HCT116 (cell line): ENCODE data around the gene HOXD3. TPM values are rescaled to one million over a fixed set of nuclear protein-coding genes. Genes with fewer than 3 reads are reported as not detected.

Experiments
- ATAC-seq: fragments of 200-7000 bp; cut with Tn5 transposase; 2 replicates; pipeline ENCODE4 v1.9.1; 2020; ENCODE audit warnings: mild to moderate bottlenecking, moderate library complexity
- BruUV-seq: library from RNA; stranded (reverse); fragments of 400-500 nt; replicated peaks from 2 replicates; lab custom pipeline; 2021; lab: Mats Ljungman, UMichigan
- CTCF ChIA-PET: fragments of 300-600 bp; sonication (Branson Sonifier 250); formaldehyde crosslinking; loops from one replicate; lab custom pipeline; 2021; ENCODE audit warnings: antibody characterized with exemption; lab: Charles Lee
- POLR2A ChIA-PET: fragments of 300-600, 350-600 bp; sonication (Branson Sonifier 250); formaldehyde crosslinking; loops from one replicate; lab custom pipeline; 2021; ENCODE audit warnings: antibody characterized with exemption; lab: Charles Lee
- RAD21 ChIA-PET, 2 experiments: fragments of 300-600 bp; sonication (Branson Sonifier 250); formaldehyde crosslinking; loops; one replicate each; lab custom pipeline; 2023; ENCODE audit warnings: low total read pairs in 2 of 2; ENCODE audit not compliant: uncharacterized antibody in 2 of 2, unreplicated experiment in 2 of 2, low non-redundant PET in 1 of 2; lab: Charles Lee
- DNase-seq: peaks from one replicate; pipeline ENCODE4 v3.0.0-alpha.2; 2010; ENCODE audit warnings: low read depth, low spot score
- H2AFZ ChIP-seq: fragments of 200-600 bp; shearing (Covaris generic), sonication (generic); 2 replicates; pipeline ENCODE4 v1.6.1; 2017; ENCODE audit warnings: low read depth, mixed run types, mixed read lengths, antibody characterized with exemption, low read length; ENCODE audit not compliant: poor library complexity, severe bottlenecking
- H3K27ac ChIP-seq: 2 replicates; pipeline ENCODE4 v1.5.1; 2012; ENCODE audit warnings: low read depth, low read length
- H3K27me3 ChIP-seq: fragments of 200-600 bp; sonication (generic); 2 replicates; pipeline ENCODE4 v1.6.1; 2016; ENCODE audit warnings: mixed run types, low read length, mixed read lengths; ENCODE audit not compliant: insufficient read depth
- H3K36me3 ChIP-seq, 2 experiments: fragments of 200-500 bp in 1 of 2; fragments of 200-600 bp in 1 of 2; sonication (Bioruptor generic) in 1 of 2; sonication (generic) in 1 of 2; 2 replicates each; pipeline versions ENCODE4 v1.5.1 to v1.6.1; 2014 to 2016; ENCODE audit warnings: low read length in 2 of 2, inconsistent platforms in 1 of 2, mixed read lengths in 1 of 2, mixed run types in 1 of 2; ENCODE audit not compliant: insufficient read depth in 2 of 2, control insufficient read depth in 1 of 2
- H3K4me1 ChIP-seq, 2 experiments: fragments of 200-600 bp in 1 of 2; sonication (generic) in 1 of 2; 2 replicates each; pipeline versions ENCODE4 v1.5.1 to v1.6.1; 2012 to 2017; ENCODE audit warnings: low read length in 2 of 2, inconsistent platforms in 1 of 2, mild to moderate bottlenecking in 1 of 2, mixed read lengths in 1 of 2, mixed run types in 1 of 2, moderate library complexity in 1 of 2; ENCODE audit not compliant: insufficient read depth in 2 of 2, control insufficient read depth in 1 of 2
- H3K4me2 ChIP-seq: fragments of 200-600 bp; sonication (generic); 2 replicates; pipeline ENCODE4 v1.6.1; 2017; ENCODE audit warnings: mixed run types, low read length, mixed read lengths
- H3K4me3 ChIP-seq, 2 experiments: fragments of 200-600 bp in 1 of 2; sonication (generic) in 1 of 2; replicated peaks in 1 of 2; 2 replicates each; pipeline ENCODE4 v1.5.1; 2011 to 2016; ENCODE audit warnings: low read length in 2 of 2, control low read depth in 1 of 2, low read depth in 1 of 2, mild to moderate bottlenecking in 1 of 2, mixed read lengths in 1 of 2, mixed run types in 1 of 2
- H3K79me2 ChIP-seq: fragments of 200-600 bp; sonication (generic); 2 replicates; pipeline ENCODE4 v1.6.1; 2017; ENCODE audit warnings: mild to moderate bottlenecking, mixed run types, low read length, moderate library complexity, mixed read lengths; ENCODE audit not compliant: insufficient read depth
- H3K9ac ChIP-seq: fragments of 200-600 bp; sonication (generic); 2 replicates; pipeline ENCODE4 v1.6.1; 2016; ENCODE audit warnings: low read length, mixed read lengths
- H3K9me2 ChIP-seq: fragments of 200-600 bp; sonication (generic), shearing (Covaris generic); 2 replicates; pipeline ENCODE4 v1.6.1; 2017; ENCODE audit warnings: mixed run types, mild to moderate bottlenecking, moderate library complexity; ENCODE audit not compliant: insufficient read depth
- H3K9me3 ChIP-seq, 2 experiments: fragments of 200-500 bp in 1 of 2; fragments of 200-600 bp in 1 of 2; sonication (Bioruptor generic) in 1 of 2; sonication (generic) in 1 of 2; 2 replicates each; pipeline ENCODE4 v1.6.1; 2014 to 2017; ENCODE audit warnings: low read length in 2 of 2, mixed read lengths in 2 of 2, inconsistent platforms in 1 of 2, low read depth in 1 of 2, mild to moderate bottlenecking in 1 of 2, mixed run types in 1 of 2, moderate library complexity in 1 of 2; ENCODE audit not compliant: control insufficient read depth in 1 of 2, insufficient read depth in 1 of 2
- H4K20me1 ChIP-seq: fragments of 200-600 bp; sonication (generic), shearing (Covaris generic); 2 replicates; pipeline ENCODE4 v1.6.1; 2017; ENCODE audit warnings: mixed run types, mild to moderate bottlenecking, moderate library complexity; ENCODE audit not compliant: insufficient read depth
- EZH2phosphoT487 ChIP-seq: fragments of 200-600 bp; IDR thresholded peaks from 2 replicates; pipeline ENCODE4 v1.6.1; 2018; ENCODE audit warnings: antibody characterized with exemption, borderline replicate concordance
- JUND ChIP-seq: IDR thresholded peaks from 2 replicates; pipeline ENCODE4 v1.6.1; 2012
- MAX ChIP-seq: IDR thresholded peaks from 2 replicates; pipeline ENCODE4 v1.6.1; 2012
- POLR2A ChIP-seq: IDR thresholded peaks from 2 replicates; pipeline ENCODE4 v1.7.0; 2011; ENCODE audit warnings: borderline replicate concordance; ENCODE audit not compliant: insufficient read depth, insufficient read length; ENCODE audit errors: extremely low read depth
- ZFX ChIP-seq: fragments of 450-650 bp; IDR thresholded peaks from 2 replicates; pipeline ENCODE4 v1.6.1; 2017
- ZNF274 ChIP-seq: fragments of 200-500 bp; sonication (Bioruptor generic); IDR thresholded peaks from 2 replicates; pipeline ENCODE4 v1.6.1; 2014; ENCODE audit warnings: mild to moderate bottlenecking, low read depth, low read length, inconsistent platforms
- intact Hi-C: fragments of 100-400 bp; cut with micrococcal nuclease; formaldehyde crosslinking; loops from 2 replicates; pipeline ENCODE4 v1.10.0; 2022
- total RNA-seq: library from RNA; stranded (reverse); gene quantifications from one replicate; pipeline ENCODE4 v1.2.1, GENCODE V29; 2021; ENCODE audit not compliant: unreplicated experiment
- TF ChIP-seq, protein P1 (sequence below): IDR thresholded peaks from 2 replicates; pipeline ENCODE4 v1.6.1; 2012

HOXD3 gene
- total RNA-seq, 1 experiment from 2014 or later = 1.4 TPM

- RAD21 ChIA-PET = no interaction called here
- H3K9me3 ChIP-seq = no peaks in the 10 kb centered on the region
- H3K4me2 ChIP-seq = no peak overlapping the region
- BruUV-seq = no TSS peak
- intact Hi-C loops = no loop called here
- no peak overlapping the region for H2AFZ ChIP-seq
- no peaks in the 10 kb centered on the region for H3K36me3 ChIP-seq
- no peak overlapping the region for H3K27ac ChIP-seq
- H3K79me2 ChIP-seq = no peaks in the 10 kb centered on the region
- H3K4me3 ChIP-seq = no peak overlapping the region
- TF ChIP-seq, protein P1, sequence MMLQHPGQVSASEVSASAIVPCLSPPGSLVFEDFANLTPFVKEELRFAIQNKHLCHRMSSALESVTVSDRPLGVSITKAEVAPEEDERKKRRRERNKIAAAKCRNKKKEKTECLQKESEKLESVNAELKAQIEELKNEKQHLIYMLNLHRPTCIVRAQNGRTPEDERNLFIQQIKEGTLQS = no peak
- no peak for TF ChIP-seq ZFX
- no peak for TF ChIP-seq MAX
- no peaks in the 10 kb centered on the region for H3K4me1 ChIP-seq
- H4K20me1 ChIP-seq = no peaks in the 10 kb centered on the region
- CTCF ChIA-PET = interaction anchor here (0.5 to 0.7 kb wide), 2 partner anchors 69 to 88 kb away, joined by 3 read pairs; no protein-coding TSS in a partner anchor
- POLR2A ChIA-PET = no interaction called here
- DNase-seq (no peak), ATAC-seq (no peak)
- 0 out of 2 replicates have a peak, but pooled peaks cover 4% of the 10 kb centered on the region for H3K27me3 ChIP-seq
- H3K9ac ChIP-seq = no peak overlapping the region
- no peaks in the 10 kb centered on the region for H3K9me2 ChIP-seq
Measured at GRCh38 chr2:176199902-176200301, 42.8 kb downstream of the HOXD3 start.

GRCh38 chr2:176200971-176201370, 43.9 kb downstream of the HOXD3 start:
- RAD21 ChIA-PET = no interaction called here
- Histone ChIP-seq H3K79me2 (no peaks in the 10 kb centered on the region), H4K20me1 (no peaks in the 10 kb centered on the region), H3K4me3 (no peak overlapping the region), H3K9me3 (no peaks in the 10 kb centered on the region), H3K4me2 (no peak overlapping the region), H3K9me2 (no peaks in the 10 kb centered on the region), H3K9ac (no peak overlapping the region), H2AFZ (no peak overlapping the region), H3K27ac (no peak overlapping the region), H3K27me3 (0 out of 2 replicates have a peak, but pooled peaks cover 4% of the 10 kb centered on the region), H3K36me3 (no peaks in the 10 kb centered on the region), H3K4me1 (no peaks in the 10 kb centered on the region)
- TF ChIP-seq JUND (no peak), EZH2phosphoT487 (no peak), POLR2A (no peak), ZNF274 (no peak)
- no peak for DNase-seq
- CTCF ChIA-PET = no interaction called here
- BruUV-seq = no TSS peak
- ATAC-seq = no peak
- POLR2A ChIA-PET = no interaction called here
- intact Hi-C loops = no loop called here
